OCI-LY3 (cell line): Measurements from ENCODE around the gene MERTK.

Source experiments
- EZH2phosphoT487 ChIP-seq: fragments of 200-600 bp; shearing (Covaris generic); IDR thresholded peaks from 2 replicates; pipeline ENCODE4 v1.6.1; 2018; ENCODE audit warnings: antibody characterized with exemption, mixed run types, low read depth
- TF ChIP-seq, protein P1 (sequence below): fragments of 200-600, 300-600 bp; sonication (generic); IDR thresholded peaks from 2 replicates; pipeline ENCODE4 v1.5.1; 2014; ENCODE audit warnings: antibody characterized with exemption, low read length, low read depth

DNA sequence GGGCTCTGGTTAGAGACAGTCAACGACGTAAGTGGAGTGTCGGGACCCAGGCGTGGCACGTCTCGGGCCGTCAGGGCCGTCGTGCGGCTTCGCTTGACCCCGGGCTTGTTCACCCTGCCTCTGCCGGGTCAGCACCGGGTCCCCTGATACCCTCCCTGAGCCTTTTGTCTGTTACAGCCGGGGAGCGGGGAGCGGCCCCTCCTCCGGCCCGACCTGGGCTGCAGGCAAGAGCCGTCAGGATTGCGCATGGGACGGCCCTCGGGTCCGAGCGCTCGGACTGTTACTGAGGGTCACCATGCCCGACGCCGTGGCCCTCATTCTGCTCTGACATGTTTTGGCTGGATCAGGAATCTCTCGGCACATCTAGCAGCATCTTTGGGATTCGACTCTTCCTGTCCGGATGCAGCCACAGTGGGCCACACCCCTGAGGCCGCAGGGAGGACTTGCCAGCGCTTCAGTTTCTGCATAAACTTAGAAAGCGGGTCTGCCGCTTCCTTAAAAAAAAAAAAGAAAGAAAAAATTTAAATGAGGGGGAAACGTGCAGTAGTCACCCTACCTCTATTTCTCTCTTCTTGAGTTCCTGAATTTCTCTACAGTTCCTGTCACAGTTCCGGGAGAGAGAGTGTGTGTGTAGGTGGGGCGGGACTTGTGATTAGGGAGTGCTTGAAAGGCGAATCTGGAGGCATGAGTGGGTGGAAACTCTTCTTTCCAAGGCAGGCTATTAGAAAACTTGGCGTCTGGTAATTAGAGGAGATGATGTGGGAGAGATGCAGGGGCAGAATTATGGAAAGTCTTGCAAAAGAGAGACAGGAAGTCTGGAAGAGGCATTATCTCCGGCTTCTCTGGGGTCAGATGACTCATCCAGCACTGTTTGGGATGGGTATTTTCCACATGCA is 157.6 kb downstream of the MERTK start:
- TF ChIP-seq, protein P1, sequence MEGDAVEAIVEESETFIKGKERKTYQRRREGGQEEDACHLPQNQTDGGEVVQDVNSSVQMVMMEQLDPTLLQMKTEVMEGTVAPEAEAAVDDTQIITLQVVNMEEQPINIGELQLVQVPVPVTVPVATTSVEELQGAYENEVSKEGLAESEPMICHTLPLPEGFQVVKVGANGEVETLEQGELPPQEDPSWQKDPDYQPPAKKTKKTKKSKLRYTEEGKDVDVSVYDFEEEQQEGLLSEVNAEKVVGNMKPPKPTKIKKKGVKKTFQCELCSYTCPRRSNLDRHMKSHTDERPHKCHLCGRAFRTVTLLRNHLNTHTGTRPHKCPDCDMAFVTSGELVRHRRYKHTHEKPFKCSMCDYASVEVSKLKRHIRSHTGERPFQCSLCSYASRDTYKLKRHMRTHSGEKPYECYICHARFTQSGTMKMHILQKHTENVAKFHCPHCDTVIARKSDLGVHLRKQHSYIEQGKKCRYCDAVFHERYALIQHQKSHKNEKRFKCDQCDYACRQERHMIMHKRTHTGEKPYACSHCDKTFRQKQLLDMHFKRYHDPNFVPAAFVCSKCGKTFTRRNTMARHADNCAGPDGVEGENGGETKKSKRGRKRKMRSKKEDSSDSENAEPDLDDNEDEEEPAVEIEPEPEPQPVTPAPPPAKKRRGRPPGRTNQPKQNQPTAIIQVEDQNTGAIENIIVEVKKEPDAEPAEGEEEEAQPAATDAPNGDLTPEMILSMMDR, result no peak
- no peak for TF ChIP-seq EZH2phosphoT487
